Left ventricle myocardium inferior (tissue), 1 donor: ENCODE results near the gene HOXA9. TPM values are rescaled to one million over a fixed set of nuclear protein-coding genes. Genes with fewer than 3 reads are reported as not detected.

ENCODE experiments used
- DNase-seq: peaks from one replicate; pipeline ENCODE4 v3.0.0-alpha.2; 2020
- H3K27ac ChIP-seq: fragments of 200-600 bp; replicated peaks from 2 replicates; pipeline ENCODE4 v1.8.0; 2021
- H3K27me3 ChIP-seq: fragments of 200-600 bp; 2 replicates; pipeline ENCODE4 v1.8.0; 2021; ENCODE audit warnings: low read depth
- H3K36me3 ChIP-seq: fragments of 200-600 bp; 2 replicates; pipeline ENCODE4 v1.8.0; 2021
- H3K4me1 ChIP-seq: fragments of 200-600 bp; 2 replicates; pipeline ENCODE4 v1.8.0; 2021
- H3K4me3 ChIP-seq: fragments of 200-600 bp; 2 replicates; pipeline ENCODE4 v1.8.0; 2021; ENCODE audit warnings: mild to moderate bottlenecking, moderate library complexity
- H3K9me3 ChIP-seq: fragments of 200-600 bp; replicated peaks from 2 replicates; pipeline ENCODE4 v1.8.0; 2021
- CTCF ChIP-seq: fragments of 200-600 bp; IDR thresholded peaks from 2 replicates; pipeline ENCODE4 v1.8.0; 2021; ENCODE audit warnings: antibody characterized with exemption, mild to moderate bottlenecking, borderline replicate concordance
- intact Hi-C: fragments of 100-400 bp; cut with micrococcal nuclease; formaldehyde crosslinking; loops from one replicate; pipeline ENCODE4 v1.11.0; 2022
- total RNA-seq: library from RNA; stranded (reverse); fragmentation: NEBNext Ultra II Directional; extraction: Animal tissue kit (Norgen Biotek cat#: 25700); gene quantifications from one replicate; pipeline ENCODE4 v1.2.1, GENCODE V29; 2021
- donor health status: DM: no; HTN: yes; CAD: no; lungs with severe emphysema.

Gene HOXA9
- total RNA-seq, 1 donor from 2014 or later, result not detected

- DNase-seq, result no peak
- Histone ChIP-seq H3K4me1 (peaks cover 20% of the 10 kb centered on the region), H3K27me3 (peaks cover 100% of the 10 kb centered on the region), H3K4me3 (no peak overlapping the region), H3K36me3 (no peaks in the 10 kb centered on the region), H3K9me3 (no peaks in the 10 kb centered on the region), H3K27ac (no peak overlapping the region)
- no peak for TF ChIP-seq CTCF
- intact Hi-C loops, result no loop called here
These were observed 46.4 kb upstream of the HOXA9 start for GRCh38 chr7:27211764-27212204.

GRCh38 chr7:27211084-27211446 is 45.7 kb upstream of the HOXA9 start:
- Histone ChIP-seq H3K9me3 (no peaks in the 10 kb centered on the region), H3K4me3 (no peak overlapping the region), H3K27ac (no peak overlapping the region), H3K4me1 (peaks cover 20% of the 10 kb centered on the region), H3K36me3 (no peaks in the 10 kb centered on the region), H3K27me3 (peaks cover 100% of the 10 kb centered on the region)
- no peak for TF ChIP-seq CTCF
- intact Hi-C loops, result no loop called here
- no peak for DNase-seq

GRCh38 chr7:27210441-27211083 is 45.2 kb upstream of the HOXA9 start:
- H3K27me3 ChIP-seq, result peaks cover 100% of the 10 kb centered on the region
- intact Hi-C loops, result no loop called here
- H3K4me1 ChIP-seq, result peaks cover 20% of the 10 kb centered on the region
- peak overlapping the region; percentile 51 for H3K4me3 ChIP-seq
- H3K36me3 ChIP-seq, result no peaks in the 10 kb centered on the region
- TF ChIP-seq CTCF, result peak; percentile 85
- no peaks in the 10 kb centered on the region for H3K9me3 ChIP-seq
- DNase-seq, result no peak
- H3K27ac ChIP-seq, result no peak overlapping the region

- Histone ChIP-seq H3K27ac (no peak overlapping the region), H3K4me3 (no peak overlapping the region), H3K9me3 (no peaks in the 10 kb centered on the region), H3K27me3 (peaks cover 100% of the 10 kb centered on the region), H3K36me3 (no peaks in the 10 kb centered on the region), H3K4me1 (peaks cover 26% of the 10 kb centered on the region)
- no peak for TF ChIP-seq CTCF
- intact Hi-C loops, result no loop called here
- no peak for DNase-seq
These were observed 44.6 kb upstream of the HOXA9 start for GRCh38 chr7:27209933-27210440.

- intact Hi-C loops, result no loop called here
- Histone ChIP-seq H3K4me3 (no peak overlapping the region), H3K4me1 (peaks cover 32% of the 10 kb centered on the region), H3K36me3 (no peaks in the 10 kb centered on the region), H3K9me3 (no peaks in the 10 kb centered on the region), H3K27ac (no peak overlapping the region), H3K27me3 (peaks cover 100% of the 10 kb centered on the region)
- no peak for DNase-seq
- no peak for TF ChIP-seq CTCF
These were observed 43.7 kb upstream of the HOXA9 start for GRCh38 chr7:27208998-27209397.
